ENCODE results near the gene ZNF592.

Gene ZNF592

DNA sequence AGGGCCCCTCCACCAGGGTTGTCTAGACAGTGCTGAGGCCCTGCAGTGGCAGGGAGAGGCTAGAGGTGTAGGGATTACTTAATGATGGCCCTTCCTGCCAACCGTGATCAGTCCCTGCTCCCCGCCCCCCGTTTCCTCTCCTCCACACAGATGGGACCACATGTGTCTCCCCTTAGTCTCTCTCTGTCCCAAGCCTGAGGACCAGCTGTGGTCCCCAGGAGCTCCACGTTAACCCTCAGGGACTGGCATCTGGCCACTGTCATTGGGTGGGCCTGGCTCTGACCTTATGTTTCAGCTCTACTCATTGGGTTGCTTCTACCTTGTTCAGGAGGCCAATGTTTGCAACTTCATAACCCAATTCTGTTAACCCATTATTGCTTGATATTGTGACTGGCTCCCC lies 62.8 kb downstream of the ZNF592 start:
- no peak for DNase-seq

DNA sequence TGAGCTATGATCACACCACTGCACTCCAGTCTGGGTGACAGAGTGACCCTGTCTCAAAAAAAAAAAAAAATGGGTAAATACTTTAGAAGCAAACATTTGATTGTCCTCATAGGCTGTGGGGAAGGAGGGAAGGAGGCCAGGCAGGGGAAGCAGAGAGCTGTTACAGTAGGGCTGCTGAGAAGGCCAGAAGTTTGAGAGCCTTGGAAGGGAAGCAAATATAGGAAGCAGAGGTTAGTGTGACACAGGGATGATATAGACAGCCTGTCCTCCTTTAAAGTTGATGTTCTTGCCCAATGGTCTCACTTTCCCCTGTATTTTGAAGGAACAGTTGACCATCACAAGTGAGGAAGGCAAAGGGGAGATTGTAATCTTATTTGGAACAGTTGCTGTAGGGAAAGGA lies 63.4 kb downstream of the ZNF592 start:
- DNase-seq: no peak

DNA sequence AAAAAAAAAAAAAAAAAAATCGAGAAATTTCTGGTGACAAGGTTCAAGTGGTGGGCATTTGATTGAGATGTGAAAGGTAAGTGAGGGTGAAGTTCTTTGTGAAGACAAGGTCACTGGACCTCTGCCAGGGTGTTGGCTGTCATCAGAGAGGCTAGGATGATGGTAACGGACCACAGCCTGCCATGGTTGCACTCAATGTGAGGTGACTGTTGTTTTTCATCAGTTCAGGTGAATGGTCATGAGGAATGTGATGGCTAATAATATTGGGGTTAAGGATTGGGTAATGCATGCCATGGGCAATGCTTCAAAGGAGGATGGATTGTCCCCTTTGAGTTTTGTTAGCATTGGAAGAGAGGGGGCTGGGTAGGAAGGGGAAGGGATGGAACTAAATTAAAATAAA lies 64.5 kb downstream of the ZNF592 start:
- no peak for DNase-seq

DNA sequence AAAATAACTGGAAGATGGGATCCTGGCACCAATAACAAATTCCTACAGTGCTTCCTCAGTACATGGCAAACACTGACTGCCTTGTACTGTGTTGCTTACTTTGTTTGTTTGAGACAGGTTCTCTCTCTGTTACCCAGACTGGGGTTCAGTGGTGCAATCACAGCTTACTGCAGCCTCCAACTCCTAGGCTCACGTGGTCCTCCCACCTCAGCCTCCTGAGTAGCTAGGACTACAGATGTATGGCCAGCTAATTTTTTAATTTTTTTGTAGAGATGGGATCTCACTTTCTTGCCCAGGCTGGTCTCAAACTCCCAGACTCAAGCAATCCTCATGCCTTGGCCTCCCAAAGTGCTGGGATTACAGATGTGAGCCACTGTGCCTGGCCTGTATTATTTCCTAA lies 65.0 kb downstream of the ZNF592 start:
- DNase-seq: no peak

DNA sequence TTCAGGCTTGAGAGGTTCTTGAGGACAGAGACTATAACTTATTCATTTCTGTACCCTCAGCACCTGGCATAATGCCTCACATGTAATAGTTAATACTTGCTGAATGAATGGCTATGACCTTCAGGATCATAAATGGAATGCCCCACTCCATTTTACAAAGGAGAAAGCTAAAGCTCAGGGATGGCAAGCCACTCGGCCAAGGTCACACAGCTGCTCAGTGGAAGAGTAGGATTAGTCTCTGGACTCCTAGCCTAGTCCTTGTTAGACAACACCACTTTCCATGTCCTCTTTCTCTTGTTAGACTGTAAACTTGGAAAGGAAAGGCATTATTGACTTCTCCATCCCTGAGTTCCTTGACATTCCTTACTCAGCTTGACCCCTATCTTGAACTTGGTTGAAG lies 65.5 kb downstream of the ZNF592 start:
- no peak for DNase-seq

DNA sequence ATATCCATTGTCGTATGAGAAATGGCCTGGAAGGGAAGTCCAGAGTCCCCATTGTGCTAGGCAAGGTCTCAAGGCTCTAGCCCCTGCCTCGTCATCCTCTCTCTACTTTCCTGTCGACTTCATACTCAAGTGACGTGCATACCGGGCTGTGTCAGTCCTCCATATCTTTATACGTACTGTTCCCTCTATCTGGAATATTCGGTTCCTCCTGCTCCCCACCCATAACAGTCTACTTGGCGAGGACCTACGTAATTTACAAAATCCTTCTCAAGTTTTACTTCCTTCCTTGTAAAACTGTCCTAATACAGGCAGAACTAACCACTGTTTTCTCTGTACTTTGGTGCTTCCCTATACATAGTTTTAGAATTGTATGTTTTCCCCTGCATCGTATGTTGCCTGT lies 66.5 kb downstream of the ZNF592 start:
- DNase-seq: no peak

DNA sequence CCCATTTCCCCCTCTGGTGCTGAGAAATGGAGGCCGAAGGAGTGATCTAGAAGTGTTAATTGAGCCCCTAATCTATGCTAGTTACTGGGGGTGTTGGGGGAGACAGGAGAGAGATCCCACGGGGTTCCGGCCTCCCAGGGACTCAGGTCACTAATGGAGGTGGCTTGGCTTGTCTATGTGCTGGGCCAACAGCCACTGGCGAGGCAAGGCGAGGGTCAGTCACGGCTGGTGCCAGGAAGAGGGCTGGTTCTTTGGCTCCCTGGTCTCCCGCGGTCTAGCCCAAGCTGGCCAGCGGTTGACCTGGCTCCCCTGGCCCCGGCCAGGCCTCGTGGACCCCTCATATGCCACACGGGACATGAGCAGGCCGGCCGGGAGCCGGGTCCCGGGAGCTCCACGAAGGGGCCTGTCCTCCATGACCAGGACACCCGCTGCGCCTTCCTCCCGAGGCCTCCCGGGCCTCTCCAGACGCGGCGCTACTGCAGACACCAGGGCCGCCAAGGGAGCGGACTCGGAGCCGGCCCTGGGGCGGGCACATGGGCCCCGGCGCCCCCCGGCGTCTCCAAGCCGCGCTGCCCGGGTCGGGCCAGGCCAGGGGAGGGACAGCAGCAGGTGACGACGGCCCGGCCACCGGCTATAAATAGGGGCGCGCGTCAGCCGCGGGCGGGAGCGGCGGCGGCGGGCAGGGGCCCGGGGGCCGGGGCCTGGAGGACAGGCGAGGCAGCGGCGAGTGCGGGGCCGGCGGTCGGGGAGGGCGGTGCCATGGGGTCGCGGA lies 68.5 kb downstream of the ZNF592 start, which contains the start of gene ALPK3:
ALPK3 (plus strand) TSS at position 663 of the 772 bp plus-strand sequence; CDS start at position 760, 97 bp downstream.
- DNase-seq: no peak

DNA sequence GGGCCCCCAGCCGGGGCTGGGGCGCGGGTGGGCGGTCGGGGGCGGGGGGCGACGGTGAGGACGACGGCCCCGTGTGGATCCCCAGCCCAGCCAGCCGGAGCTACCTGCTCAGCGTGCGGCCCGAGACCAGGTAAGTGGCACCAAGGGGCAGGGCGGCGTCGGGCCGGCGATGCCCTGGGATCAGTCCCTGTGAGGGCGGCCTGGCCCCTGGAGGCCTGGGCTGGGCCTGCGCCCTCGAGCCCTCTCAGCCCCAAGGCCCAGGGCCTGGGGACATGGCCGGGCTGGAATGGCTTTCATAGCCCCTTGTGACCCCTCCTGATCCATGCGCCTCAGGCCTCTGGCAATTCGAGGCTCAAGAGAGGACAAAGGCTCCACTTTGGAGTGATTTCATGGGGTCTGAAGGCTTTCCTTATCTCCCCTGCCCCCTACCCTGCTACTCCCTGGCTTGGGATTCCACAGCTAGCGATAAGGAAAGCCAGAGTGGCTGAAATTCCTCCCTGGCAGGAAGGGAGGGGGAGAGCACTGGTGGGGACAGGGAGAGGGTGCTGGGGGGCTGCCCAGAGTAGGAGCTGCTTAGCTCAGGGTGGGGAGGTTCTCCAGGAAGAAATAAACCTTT lies 69.2 kb downstream of the ZNF592 start:
- no peak for DNase-seq

DNA sequence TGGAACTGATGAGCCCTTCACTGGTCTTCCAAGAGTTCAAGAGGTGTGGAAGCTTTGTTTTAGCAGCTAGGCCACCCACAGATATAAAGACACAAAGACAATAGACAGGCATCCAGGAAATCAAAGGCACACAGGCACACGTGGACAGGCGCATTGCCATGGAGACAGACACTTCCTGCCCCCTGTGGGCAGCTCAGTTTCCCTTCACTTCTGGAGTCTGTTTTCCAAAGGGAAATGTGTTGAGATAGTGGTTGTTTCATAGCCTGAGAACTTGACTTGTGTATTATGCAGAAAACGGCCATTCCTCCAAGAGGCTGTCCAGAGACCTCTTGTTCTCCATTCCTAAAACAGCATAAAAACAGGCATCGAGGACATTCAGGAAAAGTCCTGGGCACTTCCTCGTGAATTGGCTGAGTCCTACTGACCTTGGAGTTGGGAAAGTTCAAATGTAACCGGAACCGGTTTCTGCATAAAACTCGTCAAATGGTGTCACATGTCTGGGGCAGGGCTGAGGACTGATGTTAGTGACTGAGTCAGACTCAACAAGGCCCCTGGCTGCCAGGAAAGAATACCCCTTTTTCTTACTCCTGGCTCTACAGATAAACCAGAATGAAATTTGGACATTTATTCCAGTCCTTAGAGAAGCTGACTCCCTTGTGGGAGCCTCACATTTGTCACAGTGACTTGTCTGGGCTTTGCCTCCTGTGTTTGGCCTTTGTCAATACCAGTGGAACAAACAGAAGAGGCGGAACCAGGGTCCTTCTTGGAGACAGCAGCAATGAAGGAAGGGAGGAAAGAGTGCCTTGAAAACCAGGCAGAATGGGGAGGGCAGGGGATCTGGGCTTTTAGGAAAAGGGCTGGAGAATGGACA lies 70.1 kb downstream of the ZNF592 start:
- DNase-seq: no peak

DNA sequence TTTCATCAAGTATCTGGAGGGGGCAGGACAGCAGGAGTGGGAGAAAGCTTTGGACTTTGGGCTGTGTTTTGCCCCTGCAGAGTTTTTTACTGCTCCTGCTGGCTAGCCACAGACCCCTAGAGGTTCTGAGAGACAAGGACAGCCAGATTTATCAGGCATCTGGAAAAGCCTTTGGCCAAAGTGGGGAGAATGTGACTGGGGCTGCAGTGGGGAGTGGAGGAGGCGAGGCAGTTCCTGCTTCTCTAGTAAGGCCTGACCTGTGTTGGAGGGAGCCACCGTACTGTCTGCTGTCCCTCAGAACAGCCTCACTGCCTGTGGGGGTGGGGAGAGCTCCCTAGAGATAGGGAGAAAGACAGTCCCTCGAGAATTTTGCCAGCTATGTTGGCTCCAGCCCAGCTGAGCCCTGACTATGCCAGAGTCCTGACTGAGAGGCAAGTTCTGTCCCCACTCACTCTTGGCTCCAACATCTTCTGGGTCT lies 70.9 kb downstream of the ZNF592 start:
- no peak for DNase-seq

DNA sequence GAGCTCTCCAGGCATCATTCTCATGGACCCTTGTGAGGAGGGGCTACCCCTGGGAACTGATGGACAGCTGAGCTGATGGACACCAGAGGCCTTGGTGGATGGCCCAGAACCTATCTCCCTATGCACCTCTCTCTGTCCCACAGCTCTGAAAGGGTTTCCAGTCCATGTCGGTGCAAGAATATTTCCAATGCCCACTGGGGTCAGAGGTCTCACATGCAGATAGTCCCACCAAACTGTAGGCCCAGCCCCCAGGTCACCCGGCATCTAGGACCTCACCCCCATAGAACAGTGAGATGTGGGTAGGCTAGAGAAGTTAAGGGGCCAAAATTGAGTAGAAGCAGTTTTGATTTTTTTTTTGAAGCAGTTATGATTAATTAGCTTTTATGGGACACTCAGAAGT lies 71.4 kb downstream of the ZNF592 start:
- DNase-seq: no peak

DNA sequence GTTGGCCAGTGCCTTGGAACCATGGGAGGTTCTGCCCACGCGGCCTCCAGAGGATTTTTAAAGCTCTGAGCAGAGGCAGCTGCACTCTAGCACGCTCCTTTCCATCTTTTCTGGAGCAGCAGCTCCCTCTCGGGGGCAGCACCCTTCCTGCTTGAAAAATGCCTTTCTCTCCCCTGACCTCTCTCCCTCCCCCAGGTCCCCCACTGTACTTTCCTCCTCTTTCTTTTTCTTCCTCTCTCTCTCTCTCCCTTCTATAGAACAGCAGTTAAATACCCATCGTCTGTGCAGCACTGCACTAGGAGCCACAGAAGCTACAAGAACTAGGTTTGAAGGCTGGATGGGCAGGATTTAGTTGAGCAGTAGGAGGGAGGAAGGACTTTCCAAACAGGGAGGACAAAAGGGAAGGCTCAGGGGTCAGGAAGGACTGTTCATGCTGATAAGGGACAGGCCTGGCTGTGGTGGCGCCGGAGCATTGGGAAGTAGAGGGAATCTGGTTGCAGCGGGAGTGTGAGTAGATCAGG lies 73.2 kb downstream of the ZNF592 start:
- DNase-seq: no peak

DNA sequence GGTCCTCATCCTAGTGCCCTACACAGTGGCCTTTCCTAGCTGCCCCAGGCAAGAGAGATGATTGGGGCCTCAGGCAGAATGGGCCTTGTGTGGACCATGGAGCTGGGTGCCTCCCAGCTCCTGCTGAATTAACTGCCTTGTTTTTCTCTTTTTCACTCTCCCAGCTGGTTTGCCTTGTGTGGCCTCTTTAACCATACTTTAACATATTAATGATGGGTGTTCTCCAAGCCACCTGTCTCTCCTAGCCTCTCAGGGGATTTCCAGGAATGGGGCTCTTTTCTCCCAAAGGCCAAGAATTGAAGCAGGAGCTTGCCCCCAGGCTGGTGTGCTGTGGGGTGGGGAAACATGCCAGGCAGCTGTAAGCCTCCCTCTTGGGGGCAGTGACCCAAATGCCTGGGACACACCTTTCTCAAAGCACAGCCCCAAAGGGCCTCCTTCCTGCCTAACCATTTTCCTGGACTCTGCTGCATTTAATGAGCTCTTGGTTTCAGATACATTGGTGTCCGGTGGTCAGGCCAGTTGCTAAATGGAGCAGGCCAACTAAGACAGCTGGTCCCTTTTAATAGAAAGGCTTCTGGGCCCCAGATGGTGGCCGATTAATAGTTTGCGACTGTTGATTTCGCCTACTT lies 74.4 kb downstream of the ZNF592 start:
- DNase-seq: peak; percentile 61

DNA sequence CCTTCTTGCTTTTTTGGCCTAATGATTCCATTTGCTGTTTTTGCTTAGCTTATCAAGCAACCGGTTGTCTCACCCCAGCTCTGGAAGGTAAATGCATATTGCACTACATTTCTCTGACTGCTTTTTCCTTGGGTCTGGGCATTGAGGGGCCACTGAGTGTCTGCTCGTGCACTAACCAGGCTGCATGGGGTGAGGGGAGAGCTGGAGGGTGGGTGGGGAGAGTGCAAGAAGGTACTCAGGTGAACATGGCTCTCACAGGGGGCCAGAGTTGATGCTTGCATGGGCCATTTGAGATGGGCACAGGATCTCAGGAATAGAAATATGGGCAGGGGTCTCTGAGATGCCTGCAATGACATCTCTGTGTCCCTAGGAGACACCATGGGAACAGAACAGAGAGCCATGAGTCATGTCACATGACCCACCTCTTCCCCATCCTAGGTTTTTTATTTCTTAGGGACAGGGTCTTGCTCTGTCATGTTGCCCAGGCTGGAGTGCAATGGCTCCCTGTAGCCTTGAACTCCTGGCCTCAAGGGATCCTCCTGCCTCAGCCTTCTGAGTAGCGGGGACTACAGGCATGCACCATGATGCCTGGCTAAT lies 75.0 kb downstream of the ZNF592 start:
- DNase-seq: no peak

DNA sequence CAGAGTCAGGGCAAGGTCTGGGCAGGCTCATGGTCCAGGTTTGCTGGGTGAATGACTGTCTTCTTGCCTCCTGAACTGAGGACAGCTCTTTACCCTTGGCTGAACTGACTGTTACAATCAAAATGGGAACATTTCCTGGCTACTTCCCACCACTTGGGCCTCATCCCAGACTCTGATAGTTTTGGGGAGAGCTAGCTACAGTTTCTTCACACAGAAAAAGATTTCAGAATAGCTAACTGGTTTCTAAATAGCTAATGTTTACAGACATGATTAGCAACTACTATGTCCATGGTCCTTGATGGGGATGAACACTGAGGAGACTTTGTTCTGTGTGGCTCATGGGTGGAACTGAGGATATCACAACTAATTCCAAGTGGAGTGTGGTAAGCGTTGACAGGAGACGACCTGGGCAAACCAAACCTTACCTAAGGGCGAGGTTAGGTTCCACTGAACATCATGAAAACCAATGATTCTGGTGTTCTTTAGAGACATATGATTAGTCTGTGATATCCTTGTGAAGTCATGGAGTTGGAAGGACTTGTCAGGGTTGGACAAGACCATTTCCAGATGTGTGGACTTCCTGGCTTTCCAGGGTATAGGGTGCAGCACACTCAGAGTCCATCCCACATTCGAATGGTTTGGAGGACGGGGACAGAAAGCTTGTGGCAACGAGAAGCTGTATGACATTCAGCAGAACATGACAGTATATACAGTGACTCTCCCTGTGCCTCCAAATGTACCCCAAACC lies 76.0 kb downstream of the ZNF592 start:
- no peak for DNase-seq

DNA sequence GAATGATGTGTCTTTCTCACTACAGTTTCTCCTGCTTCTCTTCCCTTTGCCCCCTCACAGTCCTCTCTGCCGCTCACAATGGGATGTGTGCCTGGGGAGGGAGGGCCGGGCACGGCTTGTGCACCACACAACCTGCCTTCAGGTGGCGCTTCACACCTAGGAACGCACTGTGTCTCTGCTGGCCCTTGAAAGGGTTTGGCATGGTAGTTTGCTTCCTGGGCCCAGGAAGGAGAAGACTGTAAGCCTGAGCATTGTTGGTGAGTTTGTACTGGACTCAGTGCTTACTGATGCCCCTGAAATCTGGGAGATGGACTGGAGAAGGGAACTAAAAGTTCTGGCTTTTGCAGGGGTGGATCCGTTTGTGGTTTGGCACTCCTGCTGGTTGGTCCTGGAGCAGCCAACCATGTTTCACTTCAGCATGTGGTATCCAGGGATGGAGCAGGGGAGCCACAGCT lies 78.0 kb downstream of the ZNF592 start:
- no peak for DNase-seq

DNA sequence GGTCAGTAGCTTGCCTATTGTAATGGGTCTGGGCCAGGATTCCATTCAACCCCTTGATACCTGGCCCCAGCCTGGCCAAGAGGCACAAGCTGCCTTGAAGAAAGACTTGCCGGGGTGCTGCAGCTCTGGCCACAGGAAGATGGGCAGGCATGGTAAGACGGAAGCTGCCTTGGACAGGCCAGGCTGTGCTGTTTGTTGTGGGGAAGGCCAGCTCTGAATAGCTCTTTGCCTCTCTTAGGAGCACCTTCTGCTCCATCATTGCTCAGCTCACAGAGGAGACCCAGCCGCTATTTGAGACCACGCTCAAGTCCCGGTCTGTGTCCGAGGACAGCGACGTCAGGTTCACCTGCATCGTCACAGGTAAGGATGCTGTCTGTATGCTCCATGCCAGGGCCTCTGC lies 78.9 kb downstream of the ZNF592 start:
- DNase-seq: no peak

DNA sequence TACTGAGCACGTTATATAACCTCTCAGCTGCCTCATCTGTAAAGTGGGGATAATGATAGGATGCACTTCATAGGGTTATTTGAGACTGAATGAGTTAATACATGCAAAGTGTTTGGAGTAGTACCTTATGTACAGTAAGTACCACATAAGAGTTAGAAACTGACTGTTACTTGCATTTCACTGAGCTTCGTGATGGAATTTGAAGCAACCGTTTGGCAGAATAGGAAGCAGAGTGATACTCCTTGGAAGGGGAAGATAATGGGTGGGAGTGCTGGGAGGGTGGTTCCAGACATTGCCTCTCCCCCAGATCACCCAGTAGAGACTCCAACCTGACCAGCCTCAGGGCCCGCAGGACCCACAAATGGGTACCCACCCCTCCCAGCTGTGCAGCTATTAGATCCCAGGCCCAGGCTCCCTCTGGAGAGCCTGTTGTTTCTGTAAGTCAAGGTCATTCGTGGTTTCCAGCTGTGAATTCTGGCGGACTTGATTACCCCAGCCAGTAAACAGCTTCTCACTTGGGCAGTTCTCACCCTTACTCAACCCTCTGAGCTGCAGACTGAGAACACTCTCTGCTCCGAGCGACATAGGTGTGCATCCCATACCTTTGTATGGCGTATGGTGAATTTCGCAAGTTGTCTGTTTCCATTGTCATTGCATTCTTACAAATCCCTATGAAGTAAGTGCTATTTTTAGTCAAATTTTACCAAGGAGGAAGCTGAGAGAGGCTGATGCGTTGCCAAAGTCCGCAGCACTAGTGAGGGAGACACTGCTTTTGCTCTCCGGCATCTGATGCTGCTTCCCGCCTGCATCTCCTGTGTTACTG lies 79.9 kb downstream of the ZNF592 start:
- no peak for DNase-seq

DNA sequence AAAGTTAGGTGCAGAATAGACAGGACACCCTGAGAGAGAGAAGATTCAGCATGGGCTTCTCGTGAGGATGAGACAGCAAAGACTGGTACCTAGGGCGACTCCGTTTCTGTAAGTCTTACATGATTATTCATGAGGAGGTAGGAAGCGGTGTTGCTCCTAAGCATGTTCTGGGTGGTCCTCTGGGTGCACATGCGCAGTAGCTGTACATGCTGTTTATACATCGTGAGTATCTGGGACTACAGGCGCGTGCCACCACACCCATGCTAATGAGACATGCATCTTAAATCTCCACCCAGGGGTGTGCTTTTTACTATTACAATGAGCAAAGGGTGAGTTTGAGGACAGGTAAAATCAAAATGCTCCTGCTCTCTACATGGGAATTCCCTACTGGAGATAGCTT lies 81.0 kb downstream of the ZNF592 start:
- DNase-seq: no peak

DNA sequence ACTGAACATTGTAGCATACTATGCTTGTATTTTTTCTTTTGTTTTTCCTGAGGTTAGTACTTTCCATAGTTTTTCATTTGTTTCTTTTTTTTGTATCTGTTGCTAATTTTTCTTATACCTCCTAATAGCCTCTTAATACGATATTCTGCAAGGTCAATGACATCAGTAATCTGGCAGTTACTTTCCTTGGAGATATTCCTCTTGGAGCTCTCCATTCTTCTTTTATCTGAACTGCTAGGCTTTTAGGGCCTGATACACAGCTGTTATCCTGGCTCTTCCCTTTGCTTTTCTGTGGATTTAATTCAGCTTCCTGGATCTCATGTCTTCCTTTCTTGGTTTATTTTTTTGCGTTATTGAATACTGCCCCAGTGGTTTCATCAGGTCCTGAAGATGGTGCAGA lies 81.6 kb downstream of the ZNF592 start:
- DNase-seq: no peak

DNA sequence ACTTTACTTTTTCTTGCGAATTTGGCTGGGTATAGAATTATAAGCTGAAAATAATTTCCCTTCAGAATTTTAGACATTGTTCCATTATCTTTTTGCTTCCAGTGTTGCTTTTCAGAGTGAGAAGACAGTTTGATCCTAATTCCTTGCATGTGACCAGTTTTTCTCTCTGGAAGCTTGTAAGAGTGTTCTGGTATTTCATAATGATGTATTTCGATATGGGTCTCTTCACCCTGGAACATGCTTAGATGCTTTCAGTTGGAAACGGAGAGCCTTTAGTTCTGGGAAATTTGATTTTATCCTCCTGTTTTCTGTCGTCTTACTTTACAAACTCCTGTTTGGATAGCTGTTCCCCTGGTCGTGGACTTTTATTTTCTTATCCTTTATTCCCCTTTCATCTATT lies 82.6 kb downstream of the ZNF592 start:
- DNase-seq: no peak

Measured in NCI-H524 treated with DMSO at 0.1 percent for 48 hours (cell line).